HepG2 (cell line): Measurements from ENCODE around the gene SPTBN2. TPM values are rescaled to one million over a fixed set of nuclear protein-coding genes. Genes with fewer than 3 reads are reported as not detected.

Experiments
- ATAC-seq: fragments of 200-7000 bp; cut with Tn5 transposase; 3 replicates; pipeline ENCODE4 v1.9.1; 2020; ENCODE audit warnings: mild to moderate bottlenecking, moderate library complexity
- BruUV-seq: library from RNA; stranded (reverse); fragments of 400-500 nt; replicated peaks from 2 replicates; lab custom pipeline; 2021; lab: Mats Ljungman, UMichigan
- CTCF ChIA-PET: fragments of 300-600 bp; formaldehyde crosslinking; extraction: SDS; loops from one replicate; lab custom pipeline; 2021; ENCODE audit warnings: low total read pairs, inconsistent platforms, low intra/inter-chr PET ratio; lab: Yijun Ruan, JAX
- POLR2A ChIA-PET: fragments of 350-600 bp; sonication (Branson Sonifier 250); formaldehyde crosslinking; loops from one replicate; lab custom pipeline; 2020; ENCODE audit warnings: antibody characterized with exemption, inconsistent platforms; lab: Yijun Ruan, JAX
- DNase-seq: peaks from one replicate; pipeline ENCODE4 v3.0.0-alpha.2; 2015; ENCODE audit warnings: low spot score
- FAIRE-seq: peaks from 3 replicates; lab custom pipeline; 2011; peaks lifted over from hg19 to GRCh38; lab: Jason Lieb, UNC
- H2AFZ ChIP-seq: one replicate; pipeline ENCODE4 v1.6.1; 2011; ENCODE audit warnings: low read length, inconsistent platforms
- H3K27ac ChIP-seq: fragments of 300-600 bp; 3 replicates; pipeline ENCODE4 v1.8.0; 2011; ENCODE audit warnings: mixed run types, mild to moderate bottlenecking, mixed read lengths, low read length, inconsistent platforms; ENCODE audit not compliant: insufficient read depth; ENCODE audit errors: extremely low read length
- H3K27me3 ChIP-seq, 2 experiments: fragments of 200-600 bp in 1 of 2; 2 replicates in 1 of 2; 3 replicates in 1 of 2; pipeline versions ENCODE4 v1.6.0 to v1.8.0; 2011; ENCODE audit warnings: low read length in 2 of 2, mild to moderate bottlenecking in 2 of 2, moderate library complexity in 2 of 2, inconsistent platforms in 1 of 2; ENCODE audit not compliant: insufficient read depth in 2 of 2, control insufficient read depth in 1 of 2
- H3K36me3 ChIP-seq, 2 experiments: fragments of 200-600 bp in 1 of 2; replicated peaks in 1 of 2; 2 replicates in 1 of 2; 3 replicates in 1 of 2; pipeline versions ENCODE4 v1.5.1 to v1.8.0; 2011; ENCODE audit warnings: low read length in 2 of 2, inconsistent platforms in 1 of 2; ENCODE audit not compliant: insufficient read depth in 2 of 2, control insufficient read depth in 1 of 2
- H3K4me1 ChIP-seq: 2 replicates; pipeline ENCODE4 v1.5.1; 2012; ENCODE audit warnings: low read length, inconsistent platforms; ENCODE audit not compliant: insufficient read depth
- H3K4me2 ChIP-seq: 2 replicates; pipeline ENCODE4 v1.6.0; 2011; ENCODE audit warnings: low read depth, low read length, inconsistent platforms
- H3K4me3 ChIP-seq, 3 experiments: fragments of 200-600 bp in 1 of 3; sonication (generic), shearing (Covaris generic) in 1 of 3; replicated peaks in 1 of 3; 2 replicates each; pipeline ENCODE4 v1.5.1; 2011 to 2016; ENCODE audit warnings: low read length in 3 of 3, inconsistent platforms in 2 of 3, low read depth in 2 of 3, mild to moderate bottlenecking in 2 of 3, control low read depth in 1 of 3, mixed read lengths in 1 of 3; ENCODE audit not compliant: insufficient read depth in 1 of 3
- H3K79me2 ChIP-seq: one replicate; pipeline ENCODE4 v1.6.1; 2011; ENCODE audit warnings: low read length, inconsistent platforms; ENCODE audit not compliant: insufficient read depth
- H3K9ac ChIP-seq: 2 replicates; pipeline ENCODE4 v1.6.0; 2011; ENCODE audit warnings: mild to moderate bottlenecking, low read depth, low read length, inconsistent platforms; ENCODE audit not compliant: insufficient read depth
- H3K9me3 ChIP-seq: 2 replicates; pipeline ENCODE4 v1.5.1; 2012; ENCODE audit warnings: mild to moderate bottlenecking, low read length
- H4K20me1 ChIP-seq: 2 replicates; pipeline ENCODE4 v1.6.0; 2011; ENCODE audit warnings: inconsistent platforms, mild to moderate bottlenecking, low read length, moderate library complexity; ENCODE audit not compliant: insufficient read depth
- AKNA ChIP-seq: sonication (generic); formaldehyde crosslinking; IDR thresholded peaks from 2 replicates; pipeline ENCODE4 v1.4.0; 2020; ENCODE audit warnings: missing genetic modification reagents, borderline replicate concordance
- ARNTL ChIP-seq: sonication (generic); formaldehyde crosslinking; IDR thresholded peaks from 2 replicates; pipeline ENCODE4 v1.4.0; 2020; ENCODE audit warnings: mild to moderate bottlenecking, missing genetic modification reagents
- CEBPZ ChIP-seq: IDR thresholded peaks from 2 replicates; pipeline ENCODE4 v1.6.1; 2012; ENCODE audit warnings: low read length, improper control_type of control experiment
- IRF2 ChIP-seq: IDR thresholded peaks from 2 replicates; pipeline ENCODE4 v1.6.1; 2018; ENCODE audit warnings: missing genetic modification reagents, missing compliant biosample characterization
- ZNF33A ChIP-seq: sonication (generic); formaldehyde crosslinking; IDR thresholded peaks from 2 replicates; pipeline ENCODE4 v1.5.1; 2020; ENCODE audit warnings: missing genetic modification reagents, mild to moderate bottlenecking, moderate library complexity, borderline replicate concordance
- ZNF841 ChIP-seq: sonication (generic); formaldehyde crosslinking; IDR thresholded peaks from 2 replicates; pipeline ENCODE4 v1.8.1; 2023; ENCODE audit warnings: missing genetic modification reagents, borderline replicate concordance
- WGBS: methylation state at CpG from one replicate; pipeline ENCODE4 v1.1.6; 2017; ENCODE audit warnings: low lambda C conversion rate; 5-methylcytosine and 5-hydroxymethylcytosine counted together
- in situ Hi-C: cut with HindIII; loops from 2 replicates; pipeline ENCODE4 v1.10.0; 2017; ENCODE audit warnings: low pct_unique_long_range_greater_than_20kb; ENCODE audit not compliant: extremely low pct_ligation_motif_present
- intact Hi-C: fragments of 100-400 bp; cut with micrococcal nuclease; formaldehyde crosslinking; loops from one replicate; pipeline ENCODE4 v1.10.0; 2022; ENCODE audit not compliant: unreplicated experiment
- polyA plus RNA-seq, 8 experiments: library from polyadenylated mRNA; depleted of rRNA in 3 of 8; stranded (reverse) in 7 of 8; unstranded in 1 of 8; fragments of >200 nt; fragmentation: Illumina TruSeq in 4 of 8; extraction: Trizol in 4 of 8; gene quantifications; 2 replicates each; pipeline versions ENCODE4 v1.2.1 to v1.2.3, GENCODE V29; 2011 to 2016; ENCODE audit warnings: low read depth in 4 of 8, missing spikeins in 1 of 8, mixed read lengths in 1 of 8; ENCODE audit not compliant: insufficient read depth in 1 of 8
- total RNA-seq, 5 experiments: library from RNA; depleted of rRNA; stranded (reverse); fragments of >200 nt; fragmentation: Illumina TruSeq; extraction: Trizol; gene quantifications; 2 replicates each; pipeline ENCODE4 v1.2.3, GENCODE V29; 2016; ENCODE audit warnings: low read depth in 1 of 5

SPTBN2 gene
- total and polyA plus RNA-seq, 2 of the 13 experiments (the other 11 are each of a cell fraction or from before 2014, with no cell fraction given) = 0.65 to 4.0 TPM

GRCh38 chr11:66721939-66722338 is 7.1 kb downstream of the SPTBN2 start:
- Histone ChIP-seq H3K4me2 (no peak overlapping the region), H2AFZ (no peak overlapping the region), H3K27me3 (peaks cover 3 to 26% of the 10 kb centered on the region in 2 experiments; a peak in 3 of 5 replicates), H3K79me2 (no peaks in the 10 kb centered on the region), H3K27ac (no peak overlapping the region)
- no peak for ATAC-seq
- intact Hi-C loops = no loop called here
- DNase-seq = no peak
- TF ChIP-seq IRF2 = no peak
- no peak for TF ChIP-seq ZNF841 (CRISPR knock-in tag)
- no peak for TF ChIP-seq ZNF33A (CRISPR knock-in tag)
- TF ChIP-seq, all 625 proteins: peak for 0
- Histone ChIP-seq H3K9ac (no peak overlapping the region), H3K9me3 (no peaks in the 10 kb centered on the region), H3K4me1 (peaks cover 62% of the 10 kb centered on the region), H4K20me1 (no peaks in the 10 kb centered on the region), H3K4me3 (no peak overlapping the region), H3K36me3 (no peaks in the 10 kb centered on the region)
- ChIA-PET CTCF (no interaction called here), POLR2A (no interaction called here)
- in situ Hi-C loops = no loop called here
- WGBS = 87% methylated on average over 9 of the region's 9 CpGs
- no TSS peak for BruUV-seq
- FAIRE-seq = no peak

- 81% methylated on average over 6 of the region's 13 CpGs for WGBS
- Histone ChIP-seq H3K4me1 (peaks cover 58% of the 10 kb centered on the region), H2AFZ (no peak overlapping the region), H3K27me3 (peaks cover 0 to 16% of the 10 kb centered on the region in 2 experiments; a peak in 2 of 5 replicates), H3K9ac (no peak overlapping the region), H3K4me2 (peak overlapping the region; percentile 66; the same call in 1 of the 2 replicates), H4K20me1 (no peaks in the 10 kb centered on the region), H3K79me2 (no peaks in the 10 kb centered on the region), H3K27ac (no peak overlapping the region), H3K4me3 (peak overlapping the region in 1 of 3 experiments; percentile 53; a peak in 1 of 6 replicates), H3K9me3 (no peaks in the 10 kb centered on the region), H3K36me3 (no peaks in the 10 kb centered on the region)
- intact Hi-C loops = no loop called here
- ATAC-seq (no peak), FAIRE-seq (no peak), DNase-seq (no peak)
- in situ Hi-C loops = no loop called here
- BruUV-seq = no TSS peak
- ChIA-PET POLR2A (interaction anchor here (1.0 kb wide), 1 partner anchor 432 kb away, joined by 3 read pairs; the partner anchor contains the start of gene YIF1A), CTCF (no interaction called here)
- no peak for TF ChIP-seq AKNA (CRISPR knock-in tag)
- no peak for TF ChIP-seq CEBPZ
- no peak for TF ChIP-seq ARNTL (CRISPR knock-in tag)
These were observed 8.0 kb downstream of the SPTBN2 start for GRCh38 chr11:66720899-66721470.
